ENCODE results near the gene EPN3. TPM values are rescaled to one million over a fixed set of nuclear protein-coding genes. Genes with fewer than 3 reads are reported as not detected.

Gene EPN3
- total RNA-seq, 6 donors from 2014 or later: 0.74 to 14.4 (median 1.2) TPM; not detected in 1

GRCh38 chr17:50560931-50561745 lies 28.6 kb downstream of the EPN3 start:
- DNase-seq: peak in 1 of 2 donors; percentile 85
- ATAC-seq (ENCODE audit: low FRiP score in 2 of 2): no peak
- TF ChIP-seq EP300 (IDR thresholded peaks at IDR 0.05): no peak
- Histone ChIP-seq H3K9me3 (no peaks in the 10 kb centered on the region), H3K36me3 (no peaks in the 10 kb centered on the region), H3K4me3 (peak overlapping the region; percentile 20 to 60 (median 54)), H3K27me3 (peaks cover 0 to 46% (median 32%) of the 10 kb centered on the region in 4 donors), H3K27ac (no peak overlapping the region), H3K4me1 (peaks cover 38 to 60% (median 41%) of the 10 kb centered on the region in 4 donors)
- 2% methylated on average over 37 of the region's 88 CpGs; no CpG with 5 or more reads in 1 of the 2 donors for WGBS, 2 donors

- Histone ChIP-seq H3K27ac (no peak overlapping the region), H3K36me3 (no peaks in the 10 kb centered on the region), H3K9me3 (no peaks in the 10 kb centered on the region), H3K4me3 (peak overlapping the region in 1 of 4 donors; percentile 60), H3K27me3 (peaks cover 0 to 46% (median 32%) of the 10 kb centered on the region in 4 donors), H3K4me1 (peaks cover 38 to 60% (median 41%) of the 10 kb centered on the region in 4 donors)
- TF ChIP-seq POLR2A (IDR thresholded peaks at IDR 0.05): no peak
- no peak for TF ChIP-seq EP300 (IDR thresholded peaks at IDR 0.05)
- no peak for TF ChIP-seq POLR2AphosphoS5 (IDR thresholded peaks at IDR 0.05)
- TF ChIP-seq CTCF (IDR thresholded peaks at IDR 0.05): no peak
- no peak for ATAC-seq (ENCODE audit: low FRiP score in 2 of 2)
- DNase-seq: no peak
- 0 to 1% methylated on average over 7 to 17 of the region's 27 CpGs for WGBS, 2 donors
Measured at GRCh38 chr17:50561746-50562141, 29.2 kb downstream of the EPN3 start.

GRCh38 chr17:50562242-50563091 lies 29.9 kb downstream of the EPN3 start:
- TF ChIP-seq POLR2AphosphoS5 (IDR thresholded peaks at IDR 0.05) (no peak), EP300 (IDR thresholded peaks at IDR 0.05) (no peak), CTCF (IDR thresholded peaks at IDR 0.05) (no peak)
- Histone ChIP-seq H3K36me3 (no peaks in the 10 kb centered on the region), H3K4me3 (no peak overlapping the region), H3K27ac (no peak overlapping the region), H3K27me3 (peaks cover 0 to 46% (median 32%) of the 10 kb centered on the region in 4 donors), H3K9me3 (no peaks in the 10 kb centered on the region), H3K4me1 (peaks cover 38 to 60% (median 41%) of the 10 kb centered on the region in 4 donors)
- 17 to 20% methylated on average over 18 to 22 of the region's 22 CpGs for WGBS, 2 donors
- DNase-seq: no peak
- ATAC-seq (ENCODE audit: low FRiP score in 2 of 2): no peak

- Histone ChIP-seq H3K4me3 (no peak overlapping the region), H3K4me1 (peaks cover 38 to 57% (median 41%) of the 10 kb centered on the region in 4 donors), H3K9me3 (no peaks in the 10 kb centered on the region), H3K27me3 (peaks cover 0 to 46% (median 32%) of the 10 kb centered on the region in 4 donors), H3K27ac (no peak overlapping the region), H3K36me3 (no peaks in the 10 kb centered on the region)
- no peak for DNase-seq
- TF ChIP-seq POLR2A (IDR thresholded peaks at IDR 0.05) (no peak), CTCF (IDR thresholded peaks at IDR 0.05) (no peak), POLR2AphosphoS5 (IDR thresholded peaks at IDR 0.05) (no peak), EP300 (IDR thresholded peaks at IDR 0.05) (no peak)
- WGBS, 2 donors: 64 to 70% methylated on average over 4 of the region's 4 CpGs
- no peak for ATAC-seq (ENCODE audit: low FRiP score in 2 of 2)
Measured at GRCh38 chr17:50563092-50563511, 30.6 kb downstream of the EPN3 start.

GRCh38 chr17:50564916-50565315 lies 32.4 kb downstream of the EPN3 start:
- Histone ChIP-seq H3K27ac (no peak overlapping the region), H3K36me3 (no peaks in the 10 kb centered on the region), H3K4me3 (no peak overlapping the region), H3K4me1 (peaks cover 23 to 39% (median 23%) of the 10 kb centered on the region in 4 donors), H3K9me3 (no peaks in the 10 kb centered on the region), H3K27me3 (peaks cover 0 to 35% (median 23%) of the 10 kb centered on the region in 4 donors)
- ATAC-seq (ENCODE audit: low FRiP score in 2 of 2): peak; percentile 31 to 79
- peak in 1 of 2 donors; percentile 90 for DNase-seq
- TF ChIP-seq POLR2AphosphoS5 (IDR thresholded peaks at IDR 0.05): no peak
- TF ChIP-seq EP300 (IDR thresholded peaks at IDR 0.05): no peak
- no peak for TF ChIP-seq POLR2A (IDR thresholded peaks at IDR 0.05)
- no peak for TF ChIP-seq CTCF (IDR thresholded peaks at IDR 0.05)
- 18 to 27% methylated on average over 16 to 17 of the region's 19 CpGs for WGBS, 2 donors
